Measurements from ENCODE around the gene TBC1D9.

Gene TBC1D9

GRCh38 chr4:140628016-140628415 is 128.2 kb downstream of the TBC1D9 start:
- Histone ChIP-seq H3K27me3 (ENCODE audit: control insufficient read depth, insufficient read depth, low read length) (no peaks in the 10 kb centered on the region), H3K9me3 (ENCODE audit: control insufficient read depth, insufficient read depth, low read depth, low read length) (no peaks in the 10 kb centered on the region), H3K9ac (ENCODE audit: low read length) (no peak overlapping the region), H3K4me3 (ENCODE audit: low read depth, low read length) (no peak overlapping the region), H3K36me3 (ENCODE audit: control insufficient read depth, insufficient read depth, low read length) (no peaks in the 10 kb centered on the region; the same call in 1 of the 2 replicates), H3K4me1 (ENCODE audit: control insufficient read depth, insufficient read depth, low read length) (peaks cover 5% of the 10 kb centered on the region; the same call in 1 of the 2 replicates), H3K27ac (ENCODE audit: low read depth, low read length) (no peak overlapping the region)

- Histone ChIP-seq H3K36me3 (ENCODE audit: control insufficient read depth, insufficient read depth, low read length) (no peaks in the 10 kb centered on the region; the same call in 1 of the 2 replicates), H3K27me3 (ENCODE audit: control insufficient read depth, insufficient read depth, low read length) (no peaks in the 10 kb centered on the region), H3K9ac (ENCODE audit: low read length) (no peak overlapping the region), H3K9me3 (ENCODE audit: control insufficient read depth, insufficient read depth, low read depth, low read length) (no peaks in the 10 kb centered on the region), H3K27ac (ENCODE audit: low read depth, low read length) (no peak overlapping the region), H3K4me3 (ENCODE audit: low read depth, low read length) (no peak overlapping the region), H3K4me1 (ENCODE audit: control insufficient read depth, insufficient read depth, low read length) (peaks cover 5% of the 10 kb centered on the region; the same call in 1 of the 2 replicates)
These were observed 129.4 kb downstream of the TBC1D9 start for GRCh38 chr4:140626661-140627376.

GRCh38 chr4:140622333-140622958 is 133.7 kb downstream of the TBC1D9 start:
- no peak overlapping the region for H3K4me3 ChIP-seq (ENCODE audit: low read depth, low read length)
- H3K27ac ChIP-seq (ENCODE audit: low read depth, low read length) = no peak overlapping the region
- H3K27me3 ChIP-seq (ENCODE audit: control insufficient read depth, insufficient read depth, low read length) = no peaks in the 10 kb centered on the region
- peaks cover 11% of the 10 kb centered on the region for H3K4me1 ChIP-seq (ENCODE audit: control insufficient read depth, insufficient read depth, low read length)
- H3K36me3 ChIP-seq (ENCODE audit: control insufficient read depth, insufficient read depth, low read length) = no peaks in the 10 kb centered on the region; the same call in 1 of the 2 replicates
- H3K9me3 ChIP-seq (ENCODE audit: control insufficient read depth, insufficient read depth, low read depth, low read length) = no peaks in the 10 kb centered on the region
- H3K9ac ChIP-seq (ENCODE audit: low read length) = no peak overlapping the region

- Histone ChIP-seq H3K27me3 (ENCODE audit: control insufficient read depth, insufficient read depth, low read length) (no peaks in the 10 kb centered on the region), H3K4me3 (ENCODE audit: low read depth, low read length) (no peak overlapping the region), H3K9ac (ENCODE audit: low read length) (no peak overlapping the region), H3K4me1 (ENCODE audit: control insufficient read depth, insufficient read depth, low read length) (peaks cover 20% of the 10 kb centered on the region), H3K9me3 (ENCODE audit: control insufficient read depth, insufficient read depth, low read depth, low read length) (no peaks in the 10 kb centered on the region), H3K36me3 (ENCODE audit: control insufficient read depth, insufficient read depth, low read length) (no peaks in the 10 kb centered on the region; the same call in 1 of the 2 replicates), H3K27ac (ENCODE audit: low read depth, low read length) (no peak overlapping the region)
These were observed 135.0 kb downstream of the TBC1D9 start for GRCh38 chr4:140621161-140621560.

GRCh38 chr4:140617499-140618248 is 138.5 kb downstream of the TBC1D9 start:
- Histone ChIP-seq H3K4me1 (ENCODE audit: control insufficient read depth, insufficient read depth, low read length) (peaks cover 20% of the 10 kb centered on the region), H3K27ac (ENCODE audit: low read depth, low read length) (no peak overlapping the region), H3K36me3 (ENCODE audit: control insufficient read depth, insufficient read depth, low read length) (no peaks in the 10 kb centered on the region), H3K4me3 (ENCODE audit: low read depth, low read length) (no peak overlapping the region), H3K9ac (ENCODE audit: low read length) (no peak overlapping the region), H3K27me3 (ENCODE audit: control insufficient read depth, insufficient read depth, low read length) (no peaks in the 10 kb centered on the region), H3K9me3 (ENCODE audit: control insufficient read depth, insufficient read depth, low read depth, low read length) (no peaks in the 10 kb centered on the region)

GRCh38 chr4:140615451-140615850 is 140.7 kb downstream of the TBC1D9 start:
- no peaks in the 10 kb centered on the region for H3K27me3 ChIP-seq (ENCODE audit: control insufficient read depth, insufficient read depth, low read length)
- no peaks in the 10 kb centered on the region for H3K36me3 ChIP-seq (ENCODE audit: control insufficient read depth, insufficient read depth, low read length)
- no peak overlapping the region for H3K9ac ChIP-seq (ENCODE audit: low read length)
- no peak overlapping the region for H3K27ac ChIP-seq (ENCODE audit: low read depth, low read length)
- no peaks in the 10 kb centered on the region for H3K9me3 ChIP-seq (ENCODE audit: control insufficient read depth, insufficient read depth, low read depth, low read length)
- peaks cover 20% of the 10 kb centered on the region for H3K4me1 ChIP-seq (ENCODE audit: control insufficient read depth, insufficient read depth, low read length)
- no peak overlapping the region for H3K4me3 ChIP-seq (ENCODE audit: low read depth, low read length)

GRCh38 chr4:140612357-140612756 is 143.8 kb downstream of the TBC1D9 start:
- peaks cover 8% of the 10 kb centered on the region for H3K4me1 ChIP-seq (ENCODE audit: control insufficient read depth, insufficient read depth, low read length)
- no peaks in the 10 kb centered on the region for H3K9me3 ChIP-seq (ENCODE audit: control insufficient read depth, insufficient read depth, low read depth, low read length)
- no peaks in the 10 kb centered on the region for H3K27me3 ChIP-seq (ENCODE audit: control insufficient read depth, insufficient read depth, low read length)
- no peaks in the 10 kb centered on the region for H3K36me3 ChIP-seq (ENCODE audit: control insufficient read depth, insufficient read depth, low read length)
- no peak overlapping the region for H3K4me3 ChIP-seq (ENCODE audit: low read depth, low read length)
- no peak overlapping the region for H3K27ac ChIP-seq (ENCODE audit: low read depth, low read length)
- no peak overlapping the region for H3K9ac ChIP-seq (ENCODE audit: low read length)

- Histone ChIP-seq H3K36me3 (ENCODE audit: control insufficient read depth, insufficient read depth, low read length) (no peaks in the 10 kb centered on the region), H3K27me3 (ENCODE audit: control insufficient read depth, insufficient read depth, low read length) (no peaks in the 10 kb centered on the region), H3K4me1 (ENCODE audit: control insufficient read depth, insufficient read depth, low read length) (0 out of 2 replicates have a peak, but pooled peaks cover 5% of the 10 kb centered on the region), H3K27ac (ENCODE audit: low read depth, low read length) (no peak overlapping the region), H3K9ac (ENCODE audit: low read length) (no peak overlapping the region), H3K9me3 (ENCODE audit: control insufficient read depth, insufficient read depth, low read depth, low read length) (no peaks in the 10 kb centered on the region), H3K4me3 (ENCODE audit: low read depth, low read length) (no peak overlapping the region)
These were observed 144.3 kb downstream of the TBC1D9 start for GRCh38 chr4:140611854-140612253.

GRCh38 chr4:140609548-140610425 is 146.4 kb downstream of the TBC1D9 start:
- no peak overlapping the region for H3K27ac ChIP-seq (ENCODE audit: low read depth, low read length)
- H3K4me1 ChIP-seq (ENCODE audit: control insufficient read depth, insufficient read depth, low read length) = no peaks in the 10 kb centered on the region
- no peak overlapping the region for H3K9ac ChIP-seq (ENCODE audit: low read length)

GRCh38 chr4:140607852-140608251 is 148.3 kb downstream of the TBC1D9 start:
- Histone ChIP-seq H3K27ac (ENCODE audit: low read depth, low read length) (no peak overlapping the region), H3K9ac (ENCODE audit: low read length) (no peak overlapping the region), H3K4me3 (ENCODE audit: low read depth, low read length) (no peak overlapping the region), H3K27me3 (ENCODE audit: control insufficient read depth, insufficient read depth, low read length) (no peaks in the 10 kb centered on the region), H3K9me3 (ENCODE audit: control insufficient read depth, insufficient read depth, low read depth, low read length) (no peaks in the 10 kb centered on the region), H3K4me1 (ENCODE audit: control insufficient read depth, insufficient read depth, low read length) (peaks cover 8% of the 10 kb centered on the region), H3K36me3 (ENCODE audit: control insufficient read depth, insufficient read depth, low read length) (no peaks in the 10 kb centered on the region)

More at GRCh38 chr4:140609548-140610425, 146.4 kb downstream of the TBC1D9 start:
- Histone ChIP-seq H3K9me3 (ENCODE audit: control insufficient read depth, insufficient read depth, low read depth, low read length) (no peaks in the 10 kb centered on the region), H3K27me3 (ENCODE audit: control insufficient read depth, insufficient read depth, low read length) (no peaks in the 10 kb centered on the region), H3K36me3 (ENCODE audit: control insufficient read depth, insufficient read depth, low read length) (no peaks in the 10 kb centered on the region), H3K4me3 (ENCODE audit: low read depth, low read length) (no peak overlapping the region)

Measured in HUES6 (cell line).